ENCODE results near the gene CCDC148.
"Not testable (repeated sequence)": the region's sequence is repeated elsewhere in the genome, so short reads cannot be mapped to it uniquely, and the experiment has no call there.

DNA sequence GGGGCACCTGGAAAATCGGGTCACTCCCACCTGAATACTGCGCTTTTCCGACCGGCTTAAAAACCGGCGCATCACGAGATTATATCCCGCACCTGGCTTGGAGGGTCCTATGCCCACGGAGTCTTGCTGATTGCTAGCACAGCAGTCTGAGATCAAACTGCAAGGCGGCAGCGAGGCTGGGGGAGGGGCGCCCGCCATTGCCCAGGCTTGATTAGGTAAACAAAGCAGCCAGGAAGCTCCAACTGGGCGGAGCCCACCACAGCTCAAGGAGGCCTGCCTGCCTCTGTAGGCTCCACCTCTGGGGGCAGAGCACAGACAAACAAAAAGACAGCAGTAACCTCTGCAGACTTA lies 105.1 kb downstream of the CCDC148 start:
- TF ChIP-seq CTCF (IDR thresholded peaks at IDR 0.05; ENCODE audit: low read depth, low read length, poor library complexity, severe bottlenecking); EZH2phosphoT487 (IDR thresholded peaks at IDR 0.05; ENCODE audit: borderline replicate concordance, low read length): not testable (repeated sequence)
